Ovary (tissue), 3 donors: Measurements from ENCODE around the gene USP36.

Experiments used
- CTCF ChIP-seq, 3 donors: fragments of 450-650 bp in 2 of 3; fragments of 200-600 bp in 1 of 3; IDR thresholded peaks; one replicate each; pipeline versions ENCODE4 v1.5.1 to v1.8.0; 2016 to 2022; ENCODE audit warnings: antibody characterized with exemption in 3 of 3, mild to moderate bottlenecking in 1 of 3
- EP300 ChIP-seq: sonication (generic); formaldehyde crosslinking; IDR thresholded peaks from one replicate; pipeline ENCODE4 v1.6.1; 2017; ENCODE audit warnings: antibody characterized with exemption
- POLR2A ChIP-seq: fragments of 450-650 bp; IDR thresholded peaks from one replicate; pipeline ENCODE4 v1.6.1; 2017; ENCODE audit warnings: antibody characterized with exemption, mild to moderate bottlenecking, moderate library complexity
- donor health status: DM: no; HTN: no; CAD: no.

GRCh38 chr17:78797213-78797612, 43.4 kb downstream of the USP36 start:
- TF ChIP-seq EP300 (no peak), CTCF (IDR thresholded peaks at IDR 0.05) (no peak), POLR2A (no peak)
